Measurements from ENCODE around the gene CRYAB.
"Not testable (repeated sequence)": the region's sequence is repeated elsewhere in the genome, so short reads cannot be mapped to it uniquely, and the experiment has no call there.

CRYAB gene

DNA sequence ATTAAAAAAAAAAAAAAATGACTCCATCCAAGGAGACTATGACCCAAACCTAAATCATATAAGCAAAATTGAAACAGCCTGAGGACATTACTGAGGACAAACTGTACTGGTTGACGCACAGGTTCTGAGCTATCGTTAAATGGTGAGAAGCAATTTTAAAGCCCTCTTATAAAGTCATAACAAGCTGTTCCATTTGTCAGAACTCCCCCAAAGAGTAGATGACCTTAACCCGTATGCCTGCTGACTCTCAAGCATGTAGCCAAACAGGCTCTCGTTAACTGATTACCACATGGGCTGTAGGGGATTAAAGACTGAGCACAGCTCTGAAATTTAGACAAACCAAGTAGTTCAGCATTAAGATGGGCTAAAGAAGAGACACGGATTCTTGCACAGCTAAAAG lies 2.2 kb downstream of the CRYAB start:
- no peak for DNase-seq (ENCODE audit: low read depth in 2 of 3, low spot score in 2 of 3)

DNA sequence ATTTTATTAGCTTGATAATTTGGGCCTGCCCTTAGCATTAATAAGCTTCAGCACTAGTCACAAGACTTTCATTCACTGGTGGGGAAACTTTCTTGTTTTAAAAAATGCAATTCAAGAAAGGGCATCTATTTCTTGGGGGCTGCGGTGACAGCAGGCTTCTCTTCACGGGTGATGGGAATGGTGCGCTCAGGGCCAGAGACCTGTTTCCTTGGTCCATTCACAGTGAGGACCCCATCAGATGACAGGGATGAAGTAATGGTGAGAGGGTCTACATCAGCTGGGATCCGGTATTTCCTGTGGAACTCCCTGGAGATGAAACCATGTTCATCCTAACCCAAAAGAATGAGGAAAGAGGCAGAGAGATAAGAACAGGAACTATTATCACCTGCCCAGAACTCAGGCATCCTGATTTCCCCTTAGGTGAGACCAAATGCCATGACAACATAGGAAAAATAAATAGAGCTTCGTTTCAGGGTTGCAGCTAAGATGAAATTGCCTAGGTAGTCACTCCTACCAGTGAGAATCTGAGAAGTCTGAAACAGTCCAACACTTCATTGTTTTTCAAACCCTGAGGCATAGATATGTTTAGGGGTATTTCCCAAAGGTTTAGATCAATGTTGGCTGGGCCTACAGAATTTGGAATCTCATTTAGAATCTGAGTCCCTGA lies 2.8 kb downstream of the CRYAB start:
- DNase-seq (ENCODE audit: low read depth in 2 of 3, low spot score in 2 of 3) = no peak

DNA sequence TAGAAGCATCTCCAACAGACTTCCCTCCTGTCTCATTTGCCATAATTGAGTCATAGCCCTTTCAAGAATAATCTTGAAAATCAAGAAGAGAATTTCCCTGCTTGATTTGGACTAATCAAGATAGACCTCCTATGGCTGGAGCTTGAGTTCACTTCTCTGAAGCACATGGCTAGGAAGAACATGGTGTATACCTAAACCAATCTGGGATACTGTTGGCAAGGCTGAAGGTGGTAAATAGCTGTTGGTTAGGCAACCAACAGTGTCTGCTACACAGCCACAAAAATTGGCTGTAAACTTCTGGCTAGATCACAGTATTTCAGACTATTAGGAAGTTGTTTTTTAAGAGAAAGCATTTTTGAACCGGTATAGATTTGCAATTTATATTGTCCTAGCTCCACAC lies 4.9 kb downstream of the CRYAB start:
- DNase-seq (ENCODE audit: low read depth in 2 of 3, low spot score in 2 of 3) = no peak

- DNase-seq (ENCODE audit: low read depth in 2 of 3, low spot score in 2 of 3) = no peak
These were observed 6.2 kb downstream of the CRYAB start for GRCh38 chr11:111905411-111905810.

- DNase-seq (ENCODE audit: low read depth in 2 of 3, low spot score in 2 of 3) = no peak
These were observed 24.7 kb downstream of the CRYAB start for GRCh38 chr11:111886844-111887243.

DNA sequence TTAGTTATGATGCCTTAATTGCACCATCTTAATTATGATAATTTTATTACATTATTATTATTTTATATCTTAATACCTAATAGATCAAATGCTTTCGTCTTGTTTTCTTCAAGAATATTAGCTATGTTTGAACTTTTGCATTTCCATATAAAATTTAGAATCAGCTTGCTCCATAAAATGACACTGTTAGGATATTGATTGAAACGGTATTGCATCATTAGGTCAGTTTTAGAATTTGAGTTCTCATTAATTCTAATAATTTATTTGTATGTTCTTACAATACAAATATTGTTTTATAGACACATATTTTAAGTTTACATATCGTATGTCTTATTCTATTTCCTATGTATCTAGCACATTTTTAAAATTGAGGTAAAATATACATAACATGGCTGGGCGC lies 25.5 kb downstream of the CRYAB start:
- DNase-seq (ENCODE audit: low read depth in 2 of 3, low spot score in 2 of 3) = no peak

GRCh38 chr11:111885053-111885452 lies 26.5 kb downstream of the CRYAB start:
- DNase-seq (ENCODE audit: low read depth in 2 of 3, low spot score in 2 of 3) = not testable (repeated sequence)

GRCh38 chr11:111882202-111882601 lies 29.4 kb downstream of the CRYAB start:
- no peak for DNase-seq (ENCODE audit: low read depth in 2 of 3, low spot score in 2 of 3)

- no peak for DNase-seq (ENCODE audit: low read depth in 2 of 3, low spot score in 2 of 3)
These were observed 32.0 kb downstream of the CRYAB start for GRCh38 chr11:111879637-111879960.

- DNase-seq (ENCODE audit: low read depth in 2 of 3, low spot score in 2 of 3) = peak; percentile 85 to 93 (median 86)
These were observed 32.5 kb downstream of the CRYAB start, which contains the start of the genes CFAP68 and FDXACB1 for GRCh38 chr11:111878849-111879636. TSS of gene CFAP68 (plus strand) at chr11:111879541. CDS start at chr11:111879561, 20 bp downstream. TSS of gene FDXACB1 (minus strand) at chr11:111879165. CDS start at chr11:111879132, 33 bp downstream.

DNA sequence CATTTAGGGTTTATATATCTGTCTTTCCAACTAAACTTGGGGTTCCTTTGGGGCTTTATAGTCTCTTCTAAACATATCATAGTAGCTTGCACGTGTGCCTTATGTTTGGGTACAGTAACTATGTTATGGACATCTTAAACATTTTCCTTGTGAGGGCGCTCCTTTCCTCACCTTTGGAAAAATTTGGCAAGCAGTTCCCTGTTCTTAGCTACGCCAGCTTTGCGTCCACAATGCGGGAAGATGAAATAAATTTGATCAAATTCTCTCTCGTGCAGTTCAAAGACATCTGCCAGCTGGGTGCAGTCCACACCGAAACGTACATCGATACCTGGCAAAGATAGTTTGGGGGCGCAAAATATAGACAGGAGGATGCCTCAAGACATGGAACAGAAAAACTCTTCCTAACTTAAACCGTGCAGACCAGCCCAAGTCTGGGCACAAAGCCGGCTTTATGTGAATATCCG lies 33.2 kb downstream of the CRYAB start:
- DNase-seq (ENCODE audit: low read depth in 2 of 3, low spot score in 2 of 3) = no peak

DNA sequence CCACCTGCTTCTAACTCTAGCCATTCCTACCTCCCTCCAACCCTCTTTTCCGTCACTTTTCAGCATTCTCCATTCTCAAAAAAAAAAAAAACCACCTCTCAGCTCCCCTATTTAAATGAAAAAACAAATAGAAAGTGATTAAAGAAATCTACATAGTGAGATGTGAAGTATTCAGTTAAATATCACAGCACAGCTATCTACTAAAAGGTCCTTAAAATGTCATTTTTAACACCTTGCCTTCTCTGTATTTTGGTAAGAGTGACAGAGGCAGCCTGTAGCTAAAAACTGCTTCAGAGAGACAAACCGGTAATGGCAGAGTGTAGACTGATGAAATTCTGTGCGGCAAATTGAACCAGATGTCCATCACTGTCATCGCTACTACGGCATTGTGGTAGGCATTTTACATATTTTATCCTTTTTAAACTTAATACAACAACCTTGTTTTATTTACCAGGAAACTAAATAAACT lies 39.8 kb downstream of the CRYAB start:
- no peak for DNase-seq (ENCODE audit: low read depth in 2 of 3, low spot score in 2 of 3)

GRCh38 chr11:111870886-111871692 lies 40.5 kb downstream of the CRYAB start, which contains the start of gene ALG9:
TSS of gene ALG9 (minus strand) at chr11:111871581. CDS start at chr11:111871482, 99 bp downstream.
- DNase-seq (ENCODE audit: low read depth in 2 of 3, low spot score in 2 of 3) = peak; percentile 59 to 95 (median 75)

- DNase-seq (ENCODE audit: low read depth in 2 of 3, low spot score in 2 of 3) = no peak
These were observed 41.1 kb downstream of the CRYAB start for GRCh38 chr11:111870522-111870885.

DNA sequence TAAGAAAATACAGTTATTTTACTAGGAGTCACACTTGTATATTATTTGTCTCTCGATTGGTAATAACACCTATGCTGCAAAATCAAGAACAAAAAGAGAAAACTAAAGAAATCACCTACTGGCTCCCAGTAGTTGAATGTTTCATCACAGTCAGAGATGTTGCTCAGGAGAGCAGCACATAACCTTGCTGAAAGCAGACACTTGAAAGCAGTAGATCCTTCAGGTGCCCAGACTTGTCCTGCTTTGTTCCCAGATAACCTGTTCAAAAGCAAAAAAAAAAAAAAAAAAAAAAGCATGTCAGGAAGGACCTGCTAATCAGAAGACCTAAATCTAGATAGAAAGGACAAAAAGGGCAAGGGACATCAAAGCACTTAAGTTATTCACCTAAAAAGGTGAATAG lies 41.5 kb downstream of the CRYAB start:
- DNase-seq (ENCODE audit: low read depth in 2 of 3, low spot score in 2 of 3) = no peak

DNA sequence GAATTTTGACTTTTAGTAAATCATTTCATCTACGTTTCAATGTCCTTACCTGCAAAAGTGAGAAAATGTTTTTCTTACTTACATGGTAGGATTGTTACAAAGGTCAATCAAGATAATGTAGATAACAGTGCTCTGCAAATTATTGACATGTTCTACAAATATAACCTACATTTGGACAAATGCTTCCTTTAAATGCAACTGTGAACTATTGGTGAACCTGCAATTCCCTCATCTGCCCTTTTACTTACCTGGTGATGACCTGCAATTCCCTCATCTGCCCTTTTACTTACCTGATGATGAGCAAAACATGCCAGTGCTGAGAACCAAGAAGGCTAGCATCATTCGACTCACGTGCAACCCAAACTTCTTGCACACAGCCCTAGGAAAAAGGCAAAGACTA lies 51.3 kb downstream of the CRYAB start:
- DNase-seq (ENCODE audit: low read depth in 2 of 3, low spot score in 2 of 3) = no peak

Data from activated CD8-positive, alpha-beta memory T cell treated with anti-CD3 and anti-CD28 coated beads for 48 hours (primary cell).